HL-60 (cell line): Measurements from ENCODE around the gene WFIKKN1.

Experiments
- DNase-seq, 2 experiments: peaks; one replicate each; pipeline ENCODE4 v3.0.0-alpha.2; 2010 to 2020; ENCODE audit warnings: low read depth in 1 of 2, low spot score in 1 of 2
- H3K27ac ChIP-seq: fragments of 250-450 bp; sonication (Bioruptor Pico); replicated peaks from 2 replicates; pipeline ENCODE4 v1.5.1; 2020; ENCODE audit warnings: mild to moderate bottlenecking, moderate library complexity
- H3K27me3 ChIP-seq: fragments of 250-450 bp; sonication (Bioruptor Pico); 2 replicates; pipeline ENCODE4 v1.5.1; 2021; ENCODE audit warnings: mild to moderate bottlenecking, moderate library complexity; ENCODE audit not compliant: insufficient read depth, poor library complexity, severe bottlenecking
- H3K4me3 ChIP-seq: replicated peaks from 2 replicates; pipeline ENCODE4 v1.5.1; 2011; ENCODE audit warnings: mild to moderate bottlenecking, control low read depth, low read length; ENCODE audit not compliant: insufficient read depth
- GABPA ChIP-seq: IDR thresholded peaks from 2 replicates; pipeline ENCODE4 v1.6.1; 2012; ENCODE audit warnings: low read depth
- POLR2AphosphoS5 ChIP-seq: IDR thresholded peaks from 2 replicates; pipeline ENCODE4 v1.6.1; 2012; ENCODE audit warnings: low read depth
- SPI1 ChIP-seq: IDR thresholded peaks from 2 replicates; pipeline ENCODE4 v1.6.1; 2012; ENCODE audit warnings: low read depth, mild to moderate bottlenecking, borderline replicate concordance
- TF ChIP-seq, protein P1 (sequence below): IDR thresholded peaks from 2 replicates; pipeline ENCODE4 v1.6.1; 2012; ENCODE audit warnings: low read depth; ENCODE audit not compliant: insufficient replicate concordance
- TF ChIP-seq, protein P2 (sequence below): IDR thresholded peaks from one replicate; pipeline ENCODE4 v1.5.1; 2011; ENCODE audit warnings: low read length, control low read depth, inconsistent platforms; ENCODE audit not compliant: insufficient read depth

Gene WFIKKN1

GRCh38 chr16:641326-642188 lies 10.8 kb downstream of the WFIKKN1 start, which contains the start of gene MCRIP2:
Gene MCRIP2, plus strand, starts transcription at chr16:641828. Its CDS starts 164 bp downstream, at chr16:641992.
- Histone ChIP-seq H3K4me3 (peak within 1 kb of the TSS; percentile 68), H3K27ac (peak within 1 kb of the TSS; percentile 95), H3K27me3 (no peaks in the 10 kb centered on the region)
- DNase-seq, result peak; percentile 82 to 84
- TF ChIP-seq, protein P1, sequence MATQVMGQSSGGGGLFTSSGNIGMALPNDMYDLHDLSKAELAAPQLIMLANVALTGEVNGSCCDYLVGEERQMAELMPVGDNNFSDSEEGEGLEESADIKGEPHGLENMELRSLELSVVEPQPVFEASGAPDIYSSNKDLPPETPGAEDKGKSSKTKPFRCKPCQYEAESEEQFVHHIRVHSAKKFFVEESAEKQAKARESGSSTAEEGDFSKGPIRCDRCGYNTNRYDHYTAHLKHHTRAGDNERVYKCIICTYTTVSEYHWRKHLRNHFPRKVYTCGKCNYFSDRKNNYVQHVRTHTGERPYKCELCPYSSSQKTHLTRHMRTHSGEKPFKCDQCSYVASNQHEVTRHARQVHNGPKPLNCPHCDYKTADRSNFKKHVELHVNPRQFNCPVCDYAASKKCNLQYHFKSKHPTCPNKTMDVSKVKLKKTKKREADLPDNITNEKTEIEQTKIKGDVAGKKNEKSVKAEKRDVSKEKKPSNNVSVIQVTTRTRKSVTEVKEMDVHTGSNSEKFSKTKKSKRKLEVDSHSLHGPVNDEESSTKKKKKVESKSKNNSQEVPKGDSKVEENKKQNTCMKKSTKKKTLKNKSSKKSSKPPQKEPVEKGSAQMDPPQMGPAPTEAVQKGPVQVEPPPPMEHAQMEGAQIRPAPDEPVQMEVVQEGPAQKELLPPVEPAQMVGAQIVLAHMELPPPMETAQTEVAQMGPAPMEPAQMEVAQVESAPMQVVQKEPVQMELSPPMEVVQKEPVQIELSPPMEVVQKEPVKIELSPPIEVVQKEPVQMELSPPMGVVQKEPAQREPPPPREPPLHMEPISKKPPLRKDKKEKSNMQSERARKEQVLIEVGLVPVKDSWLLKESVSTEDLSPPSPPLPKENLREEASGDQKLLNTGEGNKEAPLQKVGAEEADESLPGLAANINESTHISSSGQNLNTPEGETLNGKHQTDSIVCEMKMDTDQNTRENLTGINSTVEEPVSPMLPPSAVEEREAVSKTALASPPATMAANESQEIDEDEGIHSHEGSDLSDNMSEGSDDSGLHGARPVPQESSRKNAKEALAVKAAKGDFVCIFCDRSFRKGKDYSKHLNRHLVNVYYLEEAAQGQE, result no peak
- TF ChIP-seq SPI1, result no peak
- peak; percentile 85 for TF ChIP-seq POLR2AphosphoS5
- no peak for TF ChIP-seq GABPA

DNA sequence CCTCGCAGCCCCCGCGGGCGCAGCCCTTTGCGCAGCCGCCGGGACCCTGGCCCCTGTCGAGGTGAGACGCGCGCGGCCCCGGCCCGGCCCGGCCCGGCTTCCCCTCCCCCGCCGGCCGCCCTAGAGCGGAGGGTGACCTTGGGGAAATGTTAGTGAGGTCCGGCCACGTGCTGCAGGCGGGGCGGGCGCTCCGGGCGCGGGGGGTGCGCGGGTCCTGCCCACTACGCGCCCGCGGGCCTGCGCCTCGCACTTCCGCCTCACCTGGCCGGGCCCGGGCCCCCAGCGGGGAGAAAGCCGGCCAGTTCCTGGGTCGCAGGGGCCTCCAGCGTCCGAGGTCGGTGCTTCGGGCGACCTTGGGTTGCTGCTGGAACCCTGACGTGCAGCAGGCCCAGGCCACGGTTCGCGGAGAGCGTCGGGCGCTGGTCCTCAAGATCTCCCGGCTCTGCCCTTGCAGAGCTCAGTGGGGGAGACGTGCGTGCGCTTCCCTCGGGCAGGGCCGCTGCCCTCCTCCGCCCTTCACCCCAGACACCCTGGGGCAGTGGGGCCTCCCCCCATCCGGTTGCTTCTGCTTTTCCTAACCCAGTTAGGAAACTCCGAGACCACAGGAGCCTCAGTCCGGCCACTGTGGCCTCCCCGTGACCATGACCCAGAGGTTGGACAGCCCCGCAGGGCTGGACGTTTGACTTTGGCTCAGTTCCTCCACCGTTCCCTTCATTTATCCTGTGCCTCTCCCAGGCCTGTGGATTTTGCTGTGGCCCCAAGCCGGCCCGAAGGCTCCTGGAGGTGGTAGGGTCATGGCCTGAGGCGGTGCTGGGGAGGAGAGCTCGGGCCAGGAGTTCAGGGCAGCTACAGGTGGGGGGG lies 11.6 kb downstream of the WFIKKN1 start:
- Histone ChIP-seq H3K27ac (peak overlapping the region; percentile 93), H3K27me3 (no peaks in the 10 kb centered on the region), H3K4me3 (peak overlapping the region; percentile 68)
- no peak for TF ChIP-seq POLR2AphosphoS5
- TF ChIP-seq GABPA, result no peak
- TF ChIP-seq, protein P1, result peak; percentile 15
- TF ChIP-seq, protein P2, sequence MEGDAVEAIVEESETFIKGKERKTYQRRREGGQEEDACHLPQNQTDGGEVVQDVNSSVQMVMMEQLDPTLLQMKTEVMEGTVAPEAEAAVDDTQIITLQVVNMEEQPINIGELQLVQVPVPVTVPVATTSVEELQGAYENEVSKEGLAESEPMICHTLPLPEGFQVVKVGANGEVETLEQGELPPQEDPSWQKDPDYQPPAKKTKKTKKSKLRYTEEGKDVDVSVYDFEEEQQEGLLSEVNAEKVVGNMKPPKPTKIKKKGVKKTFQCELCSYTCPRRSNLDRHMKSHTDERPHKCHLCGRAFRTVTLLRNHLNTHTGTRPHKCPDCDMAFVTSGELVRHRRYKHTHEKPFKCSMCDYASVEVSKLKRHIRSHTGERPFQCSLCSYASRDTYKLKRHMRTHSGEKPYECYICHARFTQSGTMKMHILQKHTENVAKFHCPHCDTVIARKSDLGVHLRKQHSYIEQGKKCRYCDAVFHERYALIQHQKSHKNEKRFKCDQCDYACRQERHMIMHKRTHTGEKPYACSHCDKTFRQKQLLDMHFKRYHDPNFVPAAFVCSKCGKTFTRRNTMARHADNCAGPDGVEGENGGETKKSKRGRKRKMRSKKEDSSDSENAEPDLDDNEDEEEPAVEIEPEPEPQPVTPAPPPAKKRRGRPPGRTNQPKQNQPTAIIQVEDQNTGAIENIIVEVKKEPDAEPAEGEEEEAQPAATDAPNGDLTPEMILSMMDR, result no peak
- TF ChIP-seq SPI1, result 0 out of 2 replicates have a peak, but pooled peaks have one; percentile 9
- DNase-seq, result peak; percentile 62 to 78

DNA sequence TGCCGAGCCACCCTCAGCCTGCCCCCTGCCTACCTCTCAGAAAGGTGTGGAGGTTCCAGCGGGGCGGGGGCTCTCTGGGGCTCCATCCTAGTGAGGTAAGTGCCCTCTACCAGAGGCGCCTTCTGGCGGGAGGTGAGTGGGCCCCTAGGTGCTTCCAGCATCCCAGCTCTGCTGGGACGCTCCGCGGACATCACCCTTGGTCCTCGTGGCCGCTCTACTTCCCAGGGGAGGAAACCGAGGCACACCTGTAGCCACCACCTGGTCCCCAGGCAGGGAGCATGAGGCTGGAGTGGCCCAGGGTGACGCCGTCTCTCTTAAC lies 12.2 kb downstream of the WFIKKN1 start:
- H3K27me3 ChIP-seq, result no peaks in the 10 kb centered on the region
- peak overlapping the region; percentile 68 for H3K4me3 ChIP-seq
- no peak for TF ChIP-seq POLR2AphosphoS5
- TF ChIP-seq, protein P1, result no peak
- no peak for TF ChIP-seq SPI1
- TF ChIP-seq GABPA, result no peak
- TF ChIP-seq, protein P2, result no peak
- peak overlapping the region; percentile 93 for H3K27ac ChIP-seq
- DNase-seq, result no peak
